ENCODE data around the gene EXT2. TPM values are rescaled to one million over a fixed set of nuclear protein-coding genes. Genes with fewer than 3 reads are reported as not detected.
A peak's percentile ranks its signal among the peaks of the same experiment; 100 is the strongest.

Gene EXT2
- polyA plus RNA-seq, 10 donors = 51.6 to 77.8 (median 54.0) TPM

GRCh38 chr11:44266056-44266780, 170.7 kb downstream of the EXT2 start:
- DNase-seq = no peak

- DNase-seq = no peak
Measured at GRCh38 chr11:44267006-44267749, 171.7 kb downstream of the EXT2 start.

GRCh38 chr11:44267750-44268613, 172.5 kb downstream of the EXT2 start:
- no peak for DNase-seq

- no peak for DNase-seq
Measured at GRCh38 chr11:44268614-44269080, 173.2 kb downstream of the EXT2 start.

- peak in 1 of 3 donors; percentile 53 for DNase-seq
Measured at GRCh38 chr11:44269369-44270351, 174.2 kb downstream of the EXT2 start.

- DNase-seq = peak in 2 of 3 donors; percentile 35 to 67
Measured at GRCh38 chr11:44270403-44271273, 175.2 kb downstream of the EXT2 start.

GRCh38 chr11:44271286-44271685, 175.8 kb downstream of the EXT2 start:
- DNase-seq = no peak

- DNase-seq = no peak
Measured at GRCh38 chr11:44274404-44274803, 178.9 kb downstream of the EXT2 start.

GRCh38 chr11:44275241-44275640, 179.8 kb downstream of the EXT2 start:
- no peak for DNase-seq

GRCh38 chr11:44275961-44276550, 180.6 kb downstream of the EXT2 start:
- no peak for DNase-seq

- no peak for DNase-seq
Measured at GRCh38 chr11:44277196-44278090, 182.0 kb downstream of the EXT2 start.

- DNase-seq = no peak
Measured at GRCh38 chr11:44279483-44279882, 184.0 kb downstream of the EXT2 start.

- no peak for DNase-seq
Measured at GRCh38 chr11:44280257-44280656, 184.8 kb downstream of the EXT2 start.

GRCh38 chr11:44281151-44281550, 185.7 kb downstream of the EXT2 start:
- DNase-seq = no peak

GRCh38 chr11:44282620-44283019, 187.1 kb downstream of the EXT2 start:
- no peak for DNase-seq

GRCh38 chr11:44285756-44286155, 190.3 kb downstream of the EXT2 start:
- no peak for DNase-seq

- DNase-seq = peak in 2 of 3 donors; percentile 52 to 56
Measured at GRCh38 chr11:44286268-44286880, 190.9 kb downstream of the EXT2 start.

GRCh38 chr11:44286911-44287310, 191.4 kb downstream of the EXT2 start:
- no peak for DNase-seq
